ENCODE results near the gene GRIK2.

Gene GRIK2

GRCh38 chr6:101462576-101462975 lies 69.1 kb downstream of the GRIK2 start:
- no peak for DNase-seq

GRCh38 chr6:101465863-101466262 lies 72.4 kb downstream of the GRIK2 start:
- DNase-seq, result no peak

- DNase-seq, result no peak
Observed at GRCh38 chr6:101477436-101477835, 83.9 kb downstream of the GRIK2 start.

- no peak for DNase-seq
Observed at GRCh38 chr6:101478891-101479290, 85.4 kb downstream of the GRIK2 start.

- DNase-seq, result no peak
Observed at GRCh38 chr6:101482606-101483005, 89.1 kb downstream of the GRIK2 start.

GRCh38 chr6:101484781-101485180 lies 91.3 kb downstream of the GRIK2 start:
- no peak for DNase-seq

- no peak for DNase-seq
Observed at GRCh38 chr6:101486124-101486523, 92.6 kb downstream of the GRIK2 start.

- no peak for DNase-seq
Observed at GRCh38 chr6:101486726-101487125, 93.2 kb downstream of the GRIK2 start.

GRCh38 chr6:101489456-101489855 lies 95.9 kb downstream of the GRIK2 start:
- DNase-seq, result no peak

- DNase-seq, result no peak
Observed at GRCh38 chr6:101490857-101491256, 97.3 kb downstream of the GRIK2 start.

GRCh38 chr6:101502818-101503217 lies 109.3 kb downstream of the GRIK2 start:
- no peak for DNase-seq

- no peak for DNase-seq
Observed at GRCh38 chr6:101509536-101509935, 116.0 kb downstream of the GRIK2 start.

- DNase-seq, result no peak
Observed at GRCh38 chr6:101513181-101513580, 119.7 kb downstream of the GRIK2 start.

- DNase-seq, result no peak
Observed at GRCh38 chr6:101516578-101516977, 123.1 kb downstream of the GRIK2 start.

GRCh38 chr6:101517632-101518031 lies 124.1 kb downstream of the GRIK2 start:
- DNase-seq, result no peak

- no peak for DNase-seq
Observed at GRCh38 chr6:101522254-101522653, 128.7 kb downstream of the GRIK2 start.

- DNase-seq, result no peak
Observed at GRCh38 chr6:101527467-101527866, 134.0 kb downstream of the GRIK2 start.

- DNase-seq, result no peak
Observed at GRCh38 chr6:101528801-101529200, 135.3 kb downstream of the GRIK2 start.

- DNase-seq, result no peak
Observed at GRCh38 chr6:101531538-101531937, 138.0 kb downstream of the GRIK2 start.

- no peak for DNase-seq
Observed at GRCh38 chr6:101534386-101534785, 140.9 kb downstream of the GRIK2 start.

GRCh38 chr6:101534821-101535220 lies 141.3 kb downstream of the GRIK2 start:
- DNase-seq, result no peak

GRCh38 chr6:101537753-101538316 lies 144.3 kb downstream of the GRIK2 start:
- no peak for DNase-seq

- no peak for DNase-seq
Observed at GRCh38 chr6:101539510-101540245, 146.2 kb downstream of the GRIK2 start.

GRCh38 chr6:101541894-101542293 lies 148.4 kb downstream of the GRIK2 start:
- no peak for DNase-seq

GRCh38 chr6:101543796-101544195 lies 150.3 kb downstream of the GRIK2 start:
- no peak for DNase-seq

All from stimulated activated CD4-positive, alpha-beta T cell treated with anti-CD3 and anti-CD28 coated beads, Interleukin-4, amount 100 ng/mL, for 1 hour (primary cell).